H1 (cell line): ENCODE data around the gene KCNC3. TPM values are rescaled to one million over a fixed set of nuclear protein-coding genes. Genes with fewer than 3 reads are reported as not detected.

ENCODE experiments used
- CHD2 ChIP-seq: IDR thresholded peaks from 2 replicates; pipeline ENCODE4 v1.6.1; 2012; ENCODE audit warnings: low read length, improper control_type of control experiment
- CHD7 ChIP-seq: fragments of 300-600 bp; sonication (generic); IDR thresholded peaks from 2 replicates; pipeline ENCODE4 v1.7.1; 2012; ENCODE audit warnings: low read length, moderate library complexity, mild to moderate bottlenecking, inconsistent platforms; ENCODE audit not compliant: insufficient replicate concordance
- GTF2F1 ChIP-seq: IDR thresholded peaks from 2 replicates; pipeline ENCODE4 v1.6.1; 2012; ENCODE audit warnings: low read depth, low read length, improper control_type of control experiment, borderline replicate concordance
- KDM1A ChIP-seq: fragments of 200-600, 300-600 bp; sonication (generic); IDR thresholded peaks from 2 replicates; pipeline ENCODE4 v1.7.1; 2016; ENCODE audit warnings: mild to moderate bottlenecking, low read length, borderline replicate concordance
- KDM5A ChIP-seq: fragments of 200-600 bp; IDR thresholded peaks from 2 replicates; pipeline ENCODE4 v1.7.1; 2012; ENCODE audit warnings: mild to moderate bottlenecking, low read length, inconsistent platforms, mixed read lengths
- POLR2A ChIP-seq, 2 experiments: IDR thresholded peaks; 1 replicate in 1 of 2; 2 replicates in 1 of 2; pipeline ENCODE4 v1.6.1; 2011; ENCODE audit warnings: low read depth in 2 of 2, low read length in 2 of 2, mild to moderate bottlenecking in 2 of 2; ENCODE audit errors: control extremely low read depth in 1 of 2
- RBBP5 ChIP-seq: IDR thresholded peaks from 2 replicates; pipeline ENCODE4 v1.7.1; 2012; ENCODE audit warnings: low read depth, mild to moderate bottlenecking, inconsistent platforms, low read length, moderate library complexity, borderline replicate concordance
- RNF2 ChIP-seq: fragments of 200-900, 300-1000 bp; sonication (generic); IDR thresholded peaks from 2 replicates; pipeline ENCODE4 v1.7.1; 2016; ENCODE audit warnings: borderline replicate concordance, low read depth, mild to moderate bottlenecking, antibody characterized with exemption, low read length; ENCODE audit not compliant: poor library complexity, severe bottlenecking; ENCODE audit errors: missing control alignments
- SIX5 ChIP-seq: IDR thresholded peaks from 2 replicates; pipeline ENCODE4 v1.6.1; 2011; ENCODE audit warnings: mild to moderate bottlenecking, low read depth, low read length
- TCF12 ChIP-seq: IDR thresholded peaks from 2 replicates; pipeline ENCODE4 v1.6.1; 2011; ENCODE audit warnings: low read depth, mild to moderate bottlenecking, low read length
- YY1 ChIP-seq: IDR thresholded peaks from 2 replicates; pipeline ENCODE4 v1.6.1; 2011; ENCODE audit warnings: low read depth, mild to moderate bottlenecking, low read length
- polyA plus RNA-seq, 7 experiments: library from polyadenylated mRNA; depleted of rRNA in 3 of 7; stranded (reverse) in 5 of 7; unstranded in 2 of 7; fragments of >200 nt in 5 of 7; fragments of 200-250 nt in 2 of 7; gene quantifications; 1 replicate in 5 of 7; 2 replicates in 1 of 7; 4 replicates in 1 of 7; pipeline versions ENCODE4 v1.2.1 to v1.2.3, GENCODE V29; 2011 to 2013; ENCODE audit warnings: missing spikeins in 2 of 7, mixed read lengths in 2 of 7
- total RNA-seq: library from RNA; stranded (reverse); fragmentation: NEBNext Ultra II Directional; extraction: Animal tissue kit (Norgen Biotek cat#: 25700); gene quantifications from 2 replicates; pipeline ENCODE4 v1.2.1, GENCODE V29; 2021

Gene KCNC3
- total and polyA plus RNA-seq, 2 of the 8 experiments (the other 6 are each of a cell fraction or from before 2014, with no cell fraction given) = 3.9 to 7.2 TPM

- TF ChIP-seq CHD7 = no peak
- TF ChIP-seq RBBP5 = no peak
- no peak for TF ChIP-seq KDM1A
- TF ChIP-seq YY1 = no peak
- no peak for TF ChIP-seq TCF12
- TF ChIP-seq SIX5 = no peak
- TF ChIP-seq POLR2A (IDR thresholded peaks at IDR 0.05; ENCODE audit: control extremely low read depth in 1 of 2, low read depth in 2 of 2, low read length in 2 of 2) = no peak
- no peak for TF ChIP-seq RNF2
- TF ChIP-seq KDM5A = no peak
- no peak for TF ChIP-seq CHD2
- no peak for TF ChIP-seq GTF2F1
- TF ChIP-seq, all 59 proteins: peak for 0
Measured at GRCh38 chr19:50359328-50359818, 30.2 kb upstream of the KCNC3 start (continued).
